GM18870 (cell line): ENCODE results near the gene KIRREL2.

Source experiments
- ATAC-seq: cut with Tn5 transposase; IDR thresholded peaks from one replicate; pipeline ENCODE4 v1.9.1; 2021; ENCODE audit warnings: moderate library complexity; ENCODE audit not compliant: unreplicated experiment

The KIRREL2 gene

DNA sequence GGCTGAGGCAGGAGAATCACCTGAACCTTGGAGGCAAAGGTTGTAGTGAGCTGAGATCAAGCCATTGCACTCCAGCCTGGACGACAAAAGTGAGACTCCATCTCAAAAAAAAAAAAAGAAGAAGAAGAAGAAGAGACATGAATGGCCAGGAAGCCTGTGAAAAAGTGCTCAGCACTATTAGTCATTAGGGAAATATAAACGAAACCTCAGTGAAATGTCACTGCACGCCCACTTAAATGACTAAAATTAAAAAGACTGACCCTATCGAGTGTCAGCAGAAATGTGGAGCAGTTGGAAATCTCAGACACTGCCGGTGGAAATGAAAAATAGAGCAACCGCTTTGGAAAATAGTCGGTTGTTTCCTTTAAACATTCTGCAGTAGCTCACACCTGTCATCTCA is 56.9 kb downstream of the KIRREL2 start:
- ATAC-seq = no peak

DNA sequence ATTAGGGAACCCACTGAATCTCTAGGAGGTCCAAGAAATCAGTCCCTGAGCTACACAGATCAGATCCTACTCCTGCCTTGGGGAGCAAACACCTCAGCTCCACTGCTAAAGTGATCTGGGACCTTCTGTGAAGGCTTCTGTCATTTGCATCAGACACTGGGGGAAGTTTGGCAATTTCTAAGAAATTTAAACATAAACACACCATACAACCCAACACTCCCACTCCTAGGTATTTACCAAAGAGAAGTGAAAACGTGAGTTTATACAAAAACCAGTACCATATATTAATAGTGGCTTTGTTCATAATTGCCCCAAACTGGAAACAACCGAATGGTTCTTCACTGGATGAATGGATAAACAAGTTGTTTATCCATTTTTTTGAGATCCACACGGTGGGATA is 58.7 kb downstream of the KIRREL2 start:
- ATAC-seq = no peak
